HCT116 (cell line): ENCODE measurements around the gene HIVEP2. TPM values are rescaled to one million over a fixed set of nuclear protein-coding genes. Genes with fewer than 3 reads are reported as not detected.

ENCODE experiments used
- ATAC-seq: fragments of 200-7000 bp; cut with Tn5 transposase; 2 replicates; pipeline ENCODE4 v1.9.1; 2020; ENCODE audit warnings: mild to moderate bottlenecking, moderate library complexity
- BruUV-seq: library from RNA; stranded (reverse); fragments of 400-500 nt; replicated peaks from 2 replicates; lab custom pipeline; 2021; lab: Mats Ljungman, UMichigan
- CTCF ChIA-PET: fragments of 300-600 bp; sonication (Branson Sonifier 250); formaldehyde crosslinking; loops from one replicate; lab custom pipeline; 2021; ENCODE audit warnings: antibody characterized with exemption; lab: Charles Lee
- POLR2A ChIA-PET: fragments of 300-600, 350-600 bp; sonication (Branson Sonifier 250); formaldehyde crosslinking; loops from one replicate; lab custom pipeline; 2021; ENCODE audit warnings: antibody characterized with exemption; lab: Charles Lee
- RAD21 ChIA-PET, 2 experiments: fragments of 300-600 bp; sonication (Branson Sonifier 250); formaldehyde crosslinking; loops; one replicate each; lab custom pipeline; 2023; ENCODE audit warnings: low total read pairs in 2 of 2; ENCODE audit not compliant: uncharacterized antibody in 2 of 2, unreplicated experiment in 2 of 2, low non-redundant PET in 1 of 2; lab: Charles Lee
- DNase-seq: peaks from one replicate; pipeline ENCODE4 v3.0.0-alpha.2; 2010; ENCODE audit warnings: low read depth, low spot score
- H2AFZ ChIP-seq: fragments of 200-600 bp; shearing (Covaris generic), sonication (generic); 2 replicates; pipeline ENCODE4 v1.6.1; 2017; ENCODE audit warnings: low read depth, mixed run types, mixed read lengths, antibody characterized with exemption, low read length; ENCODE audit not compliant: poor library complexity, severe bottlenecking
- H3K27ac ChIP-seq: 2 replicates; pipeline ENCODE4 v1.5.1; 2012; ENCODE audit warnings: low read depth, low read length
- H3K27me3 ChIP-seq: fragments of 200-600 bp; sonication (generic); 2 replicates; pipeline ENCODE4 v1.6.1; 2016; ENCODE audit warnings: mixed run types, low read length, mixed read lengths; ENCODE audit not compliant: insufficient read depth
- H3K36me3 ChIP-seq, 2 experiments: fragments of 200-500 bp in 1 of 2; fragments of 200-600 bp in 1 of 2; sonication (Bioruptor generic) in 1 of 2; sonication (generic) in 1 of 2; 2 replicates each; pipeline versions ENCODE4 v1.5.1 to v1.6.1; 2014 to 2016; ENCODE audit warnings: low read length in 2 of 2, inconsistent platforms in 1 of 2, mixed read lengths in 1 of 2, mixed run types in 1 of 2; ENCODE audit not compliant: insufficient read depth in 2 of 2, control insufficient read depth in 1 of 2
- H3K4me1 ChIP-seq, 2 experiments: fragments of 200-600 bp in 1 of 2; sonication (generic) in 1 of 2; 2 replicates each; pipeline versions ENCODE4 v1.5.1 to v1.6.1; 2012 to 2017; ENCODE audit warnings: low read length in 2 of 2, inconsistent platforms in 1 of 2, mild to moderate bottlenecking in 1 of 2, mixed read lengths in 1 of 2, mixed run types in 1 of 2, moderate library complexity in 1 of 2; ENCODE audit not compliant: insufficient read depth in 2 of 2, control insufficient read depth in 1 of 2
- H3K4me2 ChIP-seq: fragments of 200-600 bp; sonication (generic); 2 replicates; pipeline ENCODE4 v1.6.1; 2017; ENCODE audit warnings: mixed run types, low read length, mixed read lengths
- H3K4me3 ChIP-seq, 2 experiments: fragments of 200-600 bp in 1 of 2; sonication (generic) in 1 of 2; replicated peaks in 1 of 2; 2 replicates each; pipeline ENCODE4 v1.5.1; 2011 to 2016; ENCODE audit warnings: low read length in 2 of 2, control low read depth in 1 of 2, low read depth in 1 of 2, mild to moderate bottlenecking in 1 of 2, mixed read lengths in 1 of 2, mixed run types in 1 of 2
- H3K79me2 ChIP-seq: fragments of 200-600 bp; sonication (generic); 2 replicates; pipeline ENCODE4 v1.6.1; 2017; ENCODE audit warnings: mild to moderate bottlenecking, mixed run types, low read length, moderate library complexity, mixed read lengths; ENCODE audit not compliant: insufficient read depth
- H3K9ac ChIP-seq: fragments of 200-600 bp; sonication (generic); 2 replicates; pipeline ENCODE4 v1.6.1; 2016; ENCODE audit warnings: low read length, mixed read lengths
- H3K9me2 ChIP-seq: fragments of 200-600 bp; sonication (generic), shearing (Covaris generic); 2 replicates; pipeline ENCODE4 v1.6.1; 2017; ENCODE audit warnings: mixed run types, mild to moderate bottlenecking, moderate library complexity; ENCODE audit not compliant: insufficient read depth
- H3K9me3 ChIP-seq, 2 experiments: fragments of 200-500 bp in 1 of 2; fragments of 200-600 bp in 1 of 2; sonication (Bioruptor generic) in 1 of 2; sonication (generic) in 1 of 2; 2 replicates each; pipeline ENCODE4 v1.6.1; 2014 to 2017; ENCODE audit warnings: low read length in 2 of 2, mixed read lengths in 2 of 2, inconsistent platforms in 1 of 2, low read depth in 1 of 2, mild to moderate bottlenecking in 1 of 2, mixed run types in 1 of 2, moderate library complexity in 1 of 2; ENCODE audit not compliant: control insufficient read depth in 1 of 2, insufficient read depth in 1 of 2
- H4K20me1 ChIP-seq: fragments of 200-600 bp; sonication (generic), shearing (Covaris generic); 2 replicates; pipeline ENCODE4 v1.6.1; 2017; ENCODE audit warnings: mixed run types, mild to moderate bottlenecking, moderate library complexity; ENCODE audit not compliant: insufficient read depth
- CBX3 ChIP-seq: IDR thresholded peaks from 2 replicates; pipeline ENCODE4 v1.6.1; 2012; ENCODE audit warnings: low read depth
- ELF1 ChIP-seq: IDR thresholded peaks from 2 replicates; pipeline ENCODE4 v1.6.1; 2012; ENCODE audit warnings: low read depth, borderline replicate concordance
- EZH2phosphoT487 ChIP-seq: fragments of 200-600 bp; IDR thresholded peaks from 2 replicates; pipeline ENCODE4 v1.6.1; 2018; ENCODE audit warnings: antibody characterized with exemption, borderline replicate concordance
- JUND ChIP-seq: IDR thresholded peaks from 2 replicates; pipeline ENCODE4 v1.6.1; 2012
- POLR2AphosphoS5 ChIP-seq: IDR thresholded peaks from 2 replicates; pipeline ENCODE4 v1.6.1; 2011; ENCODE audit warnings: mild to moderate bottlenecking, low read depth, low read length, moderate library complexity
- RAD21 ChIP-seq: IDR thresholded peaks from 2 replicates; pipeline ENCODE4 v1.6.1; 2012; ENCODE audit warnings: low read depth, mild to moderate bottlenecking
- TCF7L2 ChIP-seq: IDR thresholded peaks from 2 replicates; pipeline ENCODE4 v1.7.0; 2011; ENCODE audit warnings: borderline replicate concordance, inconsistent platforms; ENCODE audit not compliant: insufficient read depth, insufficient read length; ENCODE audit errors: extremely low read depth
- ZFX ChIP-seq: fragments of 450-650 bp; IDR thresholded peaks from 2 replicates; pipeline ENCODE4 v1.6.1; 2017
- intact Hi-C: fragments of 100-400 bp; cut with micrococcal nuclease; formaldehyde crosslinking; loops from 2 replicates; pipeline ENCODE4 v1.10.0; 2022
- total RNA-seq: library from RNA; stranded (reverse); gene quantifications from one replicate; pipeline ENCODE4 v1.2.1, GENCODE V29; 2021; ENCODE audit not compliant: unreplicated experiment
- TF ChIP-seq, protein P1 (sequence below), 3 experiments: fragments of 200-600 bp in 1 of 3; sonication (generic) in 1 of 3; IDR thresholded peaks in 2 of 3; conservative IDR thresholded peaks in 1 of 3; 2 replicates each; pipeline ENCODE4 v1.5.1; 2012 to 2017; ENCODE audit warnings: low read depth in 2 of 3, low read length in 2 of 3, antibody characterized with exemption in 1 of 3, borderline replicate concordance in 1 of 3, control low read depth in 1 of 3, mild to moderate bottlenecking in 1 of 3, mixed read lengths in 1 of 3, mixed run types in 1 of 3, moderate library complexity in 1 of 3; ENCODE audit not compliant: insufficient read depth in 1 of 3
- TF ChIP-seq, protein P2 (sequence below): IDR thresholded peaks from 2 replicates; pipeline ENCODE4 v1.6.1; 2012; ENCODE audit warnings: low read depth

Gene HIVEP2
- total RNA-seq, 1 experiment from 2014 or later, result 8.1 TPM

DNA sequence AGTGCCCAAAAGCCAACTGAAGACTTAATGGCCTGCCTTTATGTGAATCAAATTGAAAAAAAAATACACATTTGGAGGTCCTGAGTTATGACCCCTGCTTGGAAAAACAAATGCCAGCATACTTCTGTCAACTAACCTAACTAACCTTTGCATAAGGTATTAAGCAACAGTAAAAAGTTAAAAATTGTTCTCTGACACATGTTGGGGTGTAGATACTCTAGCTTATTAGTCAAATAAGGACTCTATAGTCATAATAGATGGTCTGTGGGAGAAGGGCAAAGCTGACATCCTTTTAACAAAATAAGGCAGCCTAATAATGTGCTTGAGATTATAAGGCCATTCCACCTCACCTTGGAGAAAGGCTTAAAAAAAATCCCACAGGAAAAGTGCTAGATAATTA is 140.5 kb downstream of the HIVEP2 start:
- Histone ChIP-seq H3K27me3 (no peaks in the 10 kb centered on the region), H3K9me3 (no peaks in the 10 kb centered on the region), H3K4me1 (peaks cover 0 to 11% of the 10 kb centered on the region in 2 experiments; a peak in 2 of 4 replicates), H3K79me2 (no peaks in the 10 kb centered on the region), H3K4me2 (no peak overlapping the region), H3K27ac (no peak overlapping the region), H3K36me3 (no peaks in the 10 kb centered on the region), H4K20me1 (no peaks in the 10 kb centered on the region), H2AFZ (no peak overlapping the region), H3K4me3 (no peak overlapping the region), H3K9ac (no peak overlapping the region), H3K9me2 (no peaks in the 10 kb centered on the region)
- DNase-seq, result no peak
- TF ChIP-seq CBX3, result no peak
- TF ChIP-seq, protein P1, sequence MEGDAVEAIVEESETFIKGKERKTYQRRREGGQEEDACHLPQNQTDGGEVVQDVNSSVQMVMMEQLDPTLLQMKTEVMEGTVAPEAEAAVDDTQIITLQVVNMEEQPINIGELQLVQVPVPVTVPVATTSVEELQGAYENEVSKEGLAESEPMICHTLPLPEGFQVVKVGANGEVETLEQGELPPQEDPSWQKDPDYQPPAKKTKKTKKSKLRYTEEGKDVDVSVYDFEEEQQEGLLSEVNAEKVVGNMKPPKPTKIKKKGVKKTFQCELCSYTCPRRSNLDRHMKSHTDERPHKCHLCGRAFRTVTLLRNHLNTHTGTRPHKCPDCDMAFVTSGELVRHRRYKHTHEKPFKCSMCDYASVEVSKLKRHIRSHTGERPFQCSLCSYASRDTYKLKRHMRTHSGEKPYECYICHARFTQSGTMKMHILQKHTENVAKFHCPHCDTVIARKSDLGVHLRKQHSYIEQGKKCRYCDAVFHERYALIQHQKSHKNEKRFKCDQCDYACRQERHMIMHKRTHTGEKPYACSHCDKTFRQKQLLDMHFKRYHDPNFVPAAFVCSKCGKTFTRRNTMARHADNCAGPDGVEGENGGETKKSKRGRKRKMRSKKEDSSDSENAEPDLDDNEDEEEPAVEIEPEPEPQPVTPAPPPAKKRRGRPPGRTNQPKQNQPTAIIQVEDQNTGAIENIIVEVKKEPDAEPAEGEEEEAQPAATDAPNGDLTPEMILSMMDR (IDR thresholded peaks at IDR 0.05 in 2 of 3, conservative IDR thresholded peaks at IDR 0.05 in 1 of 3; ENCODE audit: borderline replicate concordance in 1 of 3, insufficient read depth in 1 of 3, low read depth in 2 of 3, low read length in 2 of 3), result no peak
- ChIA-PET POLR2A (no interaction called here), RAD21 (no interaction called here), CTCF (no interaction called here)
- intact Hi-C loops, result no loop called here
- no TSS peak for BruUV-seq
- ATAC-seq, result no peak

DNA sequence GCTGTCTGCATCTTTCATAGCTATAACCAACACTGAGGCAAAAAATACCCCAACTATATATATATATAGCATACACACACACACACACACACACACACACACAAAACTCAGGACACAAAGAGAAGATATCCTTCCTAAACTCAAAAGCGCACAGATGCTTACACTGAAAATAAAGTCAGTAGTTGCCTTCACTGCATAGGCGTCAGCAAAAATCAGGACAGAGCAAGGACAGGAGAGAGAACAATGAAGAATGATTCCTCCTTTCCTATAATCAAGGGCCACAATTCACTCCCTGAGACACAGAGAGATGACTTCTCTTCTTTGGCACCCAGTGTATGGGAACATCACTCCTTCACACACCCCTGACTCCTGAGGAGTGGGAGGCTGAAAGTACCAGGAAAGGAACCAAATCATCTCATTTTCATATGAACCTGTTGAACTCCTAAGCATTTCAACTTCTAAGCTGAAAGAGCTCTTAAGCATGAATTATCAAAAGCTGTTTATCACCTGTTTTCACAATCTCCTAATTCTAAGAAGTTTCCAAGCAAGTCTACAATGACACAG is 141.4 kb downstream of the HIVEP2 start:
- no peak overlapping the region for H3K27ac ChIP-seq
- no peak for ATAC-seq
- peaks cover 0 to 11% of the 10 kb centered on the region in 2 experiments; a peak in 2 of 4 replicates for H3K4me1 ChIP-seq
- no peak overlapping the region for H2AFZ ChIP-seq
- H3K9ac ChIP-seq, result no peak overlapping the region
- no peaks in the 10 kb centered on the region for H3K79me2 ChIP-seq
- H4K20me1 ChIP-seq, result no peaks in the 10 kb centered on the region
- H3K36me3 ChIP-seq, result no peaks in the 10 kb centered on the region
- H3K9me2 ChIP-seq, result no peaks in the 10 kb centered on the region
- RAD21 ChIA-PET, result no interaction called here
- no peak for DNase-seq
- CTCF ChIA-PET, result no interaction called here
- TF ChIP-seq ZFX (no peak), ELF1 (no peak), CBX3 (no peak), JUND (no peak), TCF7L2 (no peak), POLR2AphosphoS5 (no peak), EZH2phosphoT487 (no peak), RAD21 (no peak)
- TF ChIP-seq, protein P2, sequence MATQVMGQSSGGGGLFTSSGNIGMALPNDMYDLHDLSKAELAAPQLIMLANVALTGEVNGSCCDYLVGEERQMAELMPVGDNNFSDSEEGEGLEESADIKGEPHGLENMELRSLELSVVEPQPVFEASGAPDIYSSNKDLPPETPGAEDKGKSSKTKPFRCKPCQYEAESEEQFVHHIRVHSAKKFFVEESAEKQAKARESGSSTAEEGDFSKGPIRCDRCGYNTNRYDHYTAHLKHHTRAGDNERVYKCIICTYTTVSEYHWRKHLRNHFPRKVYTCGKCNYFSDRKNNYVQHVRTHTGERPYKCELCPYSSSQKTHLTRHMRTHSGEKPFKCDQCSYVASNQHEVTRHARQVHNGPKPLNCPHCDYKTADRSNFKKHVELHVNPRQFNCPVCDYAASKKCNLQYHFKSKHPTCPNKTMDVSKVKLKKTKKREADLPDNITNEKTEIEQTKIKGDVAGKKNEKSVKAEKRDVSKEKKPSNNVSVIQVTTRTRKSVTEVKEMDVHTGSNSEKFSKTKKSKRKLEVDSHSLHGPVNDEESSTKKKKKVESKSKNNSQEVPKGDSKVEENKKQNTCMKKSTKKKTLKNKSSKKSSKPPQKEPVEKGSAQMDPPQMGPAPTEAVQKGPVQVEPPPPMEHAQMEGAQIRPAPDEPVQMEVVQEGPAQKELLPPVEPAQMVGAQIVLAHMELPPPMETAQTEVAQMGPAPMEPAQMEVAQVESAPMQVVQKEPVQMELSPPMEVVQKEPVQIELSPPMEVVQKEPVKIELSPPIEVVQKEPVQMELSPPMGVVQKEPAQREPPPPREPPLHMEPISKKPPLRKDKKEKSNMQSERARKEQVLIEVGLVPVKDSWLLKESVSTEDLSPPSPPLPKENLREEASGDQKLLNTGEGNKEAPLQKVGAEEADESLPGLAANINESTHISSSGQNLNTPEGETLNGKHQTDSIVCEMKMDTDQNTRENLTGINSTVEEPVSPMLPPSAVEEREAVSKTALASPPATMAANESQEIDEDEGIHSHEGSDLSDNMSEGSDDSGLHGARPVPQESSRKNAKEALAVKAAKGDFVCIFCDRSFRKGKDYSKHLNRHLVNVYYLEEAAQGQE, result no peak
- TF ChIP-seq, protein P1 (IDR thresholded peaks at IDR 0.05 in 2 of 3, conservative IDR thresholded peaks at IDR 0.05 in 1 of 3; ENCODE audit: borderline replicate concordance in 1 of 3, insufficient read depth in 1 of 3, low read depth in 2 of 3, low read length in 2 of 3), result no peak
- no TSS peak for BruUV-seq
- no peaks in the 10 kb centered on the region for H3K27me3 ChIP-seq
- no peaks in the 10 kb centered on the region for H3K9me3 ChIP-seq
- no peak overlapping the region for H3K4me3 ChIP-seq
- H3K4me2 ChIP-seq, result no peak overlapping the region
- intact Hi-C loops, result no loop called here
- POLR2A ChIA-PET, result no interaction called here
